ENCODE results near the gene EPHA6. TPM values are rescaled to one million over a fixed set of nuclear protein-coding genes. Genes with fewer than 3 reads are reported as not detected.
"Not testable (repeated sequence)": the region's sequence is repeated elsewhere in the genome, so short reads cannot be mapped to it uniquely, and the experiment has no call there.

Gene EPHA6
- total RNA-seq, 1 experiment from 2014 or later = 0.79 TPM

GRCh38 chr3:97010881-97011657 lies 196.7 kb downstream of the EPHA6 start:
- DNase-seq (ENCODE audit: low read depth) = no peak

- DNase-seq (ENCODE audit: low read depth) = no peak
These were observed 207.4 kb downstream of the EPHA6 start for GRCh38 chr3:97021778-97022177.

- DNase-seq (ENCODE audit: low read depth) = not testable (repeated sequence)
These were observed 211.2 kb downstream of the EPHA6 start for GRCh38 chr3:97025612-97026011.

- DNase-seq (ENCODE audit: low read depth) = no peak
These were observed 215.6 kb downstream of the EPHA6 start for GRCh38 chr3:97029972-97030371.

- peak; percentile 7 for DNase-seq (ENCODE audit: low read depth)
These were observed 223.0 kb downstream of the EPHA6 start for GRCh38 chr3:97037294-97037943.

GRCh38 chr3:97043411-97043810 lies 229.0 kb downstream of the EPHA6 start:
- DNase-seq (ENCODE audit: low read depth) = no peak

- no peak for DNase-seq (ENCODE audit: low read depth)
These were observed 243.0 kb downstream of the EPHA6 start for GRCh38 chr3:97057365-97057764.

- no peak for DNase-seq (ENCODE audit: low read depth)
These were observed 244.8 kb downstream of the EPHA6 start for GRCh38 chr3:97059168-97059567.

GRCh38 chr3:97066531-97066930 lies 252.1 kb downstream of the EPHA6 start:
- DNase-seq (ENCODE audit: low read depth) = no peak

- no peak for DNase-seq (ENCODE audit: low read depth)
These were observed 255.9 kb downstream of the EPHA6 start for GRCh38 chr3:97070302-97070701.

GRCh38 chr3:97074546-97074945 lies 260.2 kb downstream of the EPHA6 start:
- DNase-seq (ENCODE audit: low read depth) = no peak

GRCh38 chr3:97076673-97077072 lies 262.3 kb downstream of the EPHA6 start:
- no peak for DNase-seq (ENCODE audit: low read depth)

- DNase-seq (ENCODE audit: low read depth) = peak; percentile 18
These were observed 275.2 kb downstream of the EPHA6 start for GRCh38 chr3:97089621-97090020.

GRCh38 chr3:97102641-97103040 lies 288.2 kb downstream of the EPHA6 start:
- DNase-seq (ENCODE audit: low read depth) = peak; percentile 58

GRCh38 chr3:97105989-97106651 lies 291.7 kb downstream of the EPHA6 start:
- DNase-seq (ENCODE audit: low read depth) = no peak

- DNase-seq (ENCODE audit: low read depth) = no peak
These were observed 292.2 kb downstream of the EPHA6 start for GRCh38 chr3:97106652-97106989.

GRCh38 chr3:97108136-97108535 lies 293.7 kb downstream of the EPHA6 start:
- no peak for DNase-seq (ENCODE audit: low read depth)

GRCh38 chr3:97111244-97111643 lies 296.9 kb downstream of the EPHA6 start:
- DNase-seq (ENCODE audit: low read depth) = no peak

GRCh38 chr3:97121386-97121785 lies 307.0 kb downstream of the EPHA6 start:
- no peak for DNase-seq (ENCODE audit: low read depth)

GRCh38 chr3:97125902-97126499 lies 311.6 kb downstream of the EPHA6 start:
- no peak for DNase-seq (ENCODE audit: low read depth)

- no peak for DNase-seq (ENCODE audit: low read depth)
These were observed 317.1 kb downstream of the EPHA6 start for GRCh38 chr3:97131476-97131875.

- peak; percentile 54 for DNase-seq (ENCODE audit: low read depth)
These were observed 324.6 kb downstream of the EPHA6 start for GRCh38 chr3:97138914-97139541.

Measured in HT1080 (cell line).